ENCODE data around the gene HTRA3. TPM values are rescaled to one million over a fixed set of nuclear protein-coding genes. Genes with fewer than 3 reads are reported as not detected.

Gene HTRA3
- total and polyA plus RNA-seq, 7 donors = 7.2 to 26.4 (median 14.0) TPM

DNA sequence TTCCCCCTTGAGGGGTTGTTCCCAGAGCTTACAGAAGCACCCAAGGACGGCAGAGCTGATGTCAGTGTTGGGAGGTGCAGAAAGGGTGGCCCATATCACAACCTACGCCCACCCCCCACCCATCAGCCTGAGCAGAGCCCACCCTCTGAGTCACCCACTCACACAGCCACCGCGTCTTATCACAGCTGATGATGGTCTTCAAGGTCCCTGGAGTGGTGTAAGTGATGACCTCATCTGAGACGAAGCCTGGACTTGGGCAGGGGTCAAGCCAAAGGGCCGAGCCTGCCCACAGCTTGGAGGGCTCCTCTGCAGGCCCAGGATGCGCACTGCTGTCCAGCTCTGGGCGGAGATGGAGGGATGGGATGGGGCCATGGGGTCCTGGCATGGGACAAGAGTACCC, 3.0 kb upstream of the HTRA3 start:
- Histone ChIP-seq H3K27ac (no peak overlapping the region), H3K4me3 (no peak overlapping the region), H3K27me3 (ENCODE audit: insufficient read depth in 3 of 3, low read length in 2 of 3) (no peaks in the 10 kb centered on the region), H3K9me3 (no peaks in the 10 kb centered on the region), H3K36me3 (ENCODE audit: insufficient read depth in 1 of 2, low read depth in 1 of 2) (no peaks in the 10 kb centered on the region), H3K4me1 (peaks cover 6% of the 10 kb centered on the region)
- intact Hi-C loops (cut with DNase I) = loop anchor here in 1 of 2 donors (5.0 kb wide), 1 partner anchor 136 kb away; no protein-coding TSS in a partner anchor
- 78 to 85% (median 80%) methylated on average over 8 of the region's 8 CpGs for WGBS, 3 donors
- DNase-seq = no peak
- ATAC-seq = no peak
- TF ChIP-seq, protein P1, sequence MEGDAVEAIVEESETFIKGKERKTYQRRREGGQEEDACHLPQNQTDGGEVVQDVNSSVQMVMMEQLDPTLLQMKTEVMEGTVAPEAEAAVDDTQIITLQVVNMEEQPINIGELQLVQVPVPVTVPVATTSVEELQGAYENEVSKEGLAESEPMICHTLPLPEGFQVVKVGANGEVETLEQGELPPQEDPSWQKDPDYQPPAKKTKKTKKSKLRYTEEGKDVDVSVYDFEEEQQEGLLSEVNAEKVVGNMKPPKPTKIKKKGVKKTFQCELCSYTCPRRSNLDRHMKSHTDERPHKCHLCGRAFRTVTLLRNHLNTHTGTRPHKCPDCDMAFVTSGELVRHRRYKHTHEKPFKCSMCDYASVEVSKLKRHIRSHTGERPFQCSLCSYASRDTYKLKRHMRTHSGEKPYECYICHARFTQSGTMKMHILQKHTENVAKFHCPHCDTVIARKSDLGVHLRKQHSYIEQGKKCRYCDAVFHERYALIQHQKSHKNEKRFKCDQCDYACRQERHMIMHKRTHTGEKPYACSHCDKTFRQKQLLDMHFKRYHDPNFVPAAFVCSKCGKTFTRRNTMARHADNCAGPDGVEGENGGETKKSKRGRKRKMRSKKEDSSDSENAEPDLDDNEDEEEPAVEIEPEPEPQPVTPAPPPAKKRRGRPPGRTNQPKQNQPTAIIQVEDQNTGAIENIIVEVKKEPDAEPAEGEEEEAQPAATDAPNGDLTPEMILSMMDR (IDR thresholded peaks at IDR 0.05) = no peak

DNA sequence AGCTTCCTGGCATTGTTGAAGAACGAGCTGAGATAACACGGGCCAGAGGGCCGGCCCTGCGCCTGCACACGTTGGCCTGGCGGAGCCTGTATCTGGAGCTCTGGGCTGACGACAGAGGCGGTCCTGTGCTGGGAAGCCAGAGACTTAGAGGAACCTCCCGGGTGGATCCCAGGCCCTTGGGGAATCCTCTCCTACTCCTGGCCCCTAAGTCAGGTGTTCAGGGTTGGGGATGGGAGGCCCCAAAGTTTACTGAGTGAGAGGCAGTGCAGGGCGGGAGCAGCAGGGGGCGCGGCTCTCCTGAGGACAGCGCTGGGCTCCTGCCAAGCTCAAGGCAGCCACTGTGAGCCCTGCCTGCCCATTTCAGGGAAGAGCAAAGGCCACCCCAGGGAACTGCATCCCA, 2.5 kb upstream of the HTRA3 start:
- no peaks in the 10 kb centered on the region for H3K9me3 ChIP-seq
- TF ChIP-seq, protein P1 (IDR thresholded peaks at IDR 0.05) = peak; percentile 50
- no peaks in the 10 kb centered on the region for H3K27me3 ChIP-seq (ENCODE audit: insufficient read depth in 3 of 3, low read length in 2 of 3)
- H3K4me1 ChIP-seq = peaks cover 6% of the 10 kb centered on the region
- H3K27ac ChIP-seq = no peak overlapping the region
- peak; percentile 59 to 73 (median 68) for ATAC-seq
- WGBS, 3 donors = 50 to 55% (median 51%) methylated on average over 13 of the region's 13 CpGs
- H3K36me3 ChIP-seq (ENCODE audit: insufficient read depth in 1 of 2, low read depth in 1 of 2) = no peaks in the 10 kb centered on the region
- DNase-seq = peak; percentile 79 to 86
- no peak overlapping the region for H3K4me3 ChIP-seq
- intact Hi-C loops (cut with DNase I) = loop anchor here in 1 of 2 donors (5.0 kb wide), 1 partner anchor 135 kb away; no protein-coding TSS in a partner anchor

DNA sequence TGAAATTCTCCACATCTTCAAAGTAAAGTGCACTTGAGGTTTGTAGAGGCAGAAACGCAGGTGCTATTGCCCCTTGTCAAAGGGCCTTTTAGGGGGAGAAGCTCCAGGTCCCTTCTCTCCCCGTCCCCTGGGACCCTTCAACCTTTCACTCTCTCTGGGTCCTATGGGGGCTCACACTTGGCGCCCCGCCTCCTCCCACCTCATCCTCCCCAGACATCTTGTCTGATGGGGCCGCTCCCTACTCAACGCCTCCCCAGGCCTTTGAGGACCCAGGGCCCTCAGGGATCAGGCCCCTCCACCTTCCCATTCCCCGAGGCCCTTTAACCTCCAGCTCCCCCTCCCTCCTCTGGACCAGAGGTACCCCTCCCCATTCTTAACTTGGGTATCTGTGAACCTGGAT, 1.3 kb upstream of the HTRA3 start:
- H3K36me3 ChIP-seq (ENCODE audit: insufficient read depth in 1 of 2, low read depth in 1 of 2) = no peaks in the 10 kb centered on the region
- ATAC-seq (no peak), DNase-seq (no peak)
- 96 to 99% (median 98%) methylated on average over 7 of the region's 7 CpGs for WGBS, 3 donors
- no peaks in the 10 kb centered on the region for H3K27me3 ChIP-seq (ENCODE audit: insufficient read depth in 3 of 3, low read length in 2 of 3)
- peaks cover 12% of the 10 kb centered on the region for H3K4me1 ChIP-seq
- no peak overlapping the region for H3K27ac ChIP-seq
- intact Hi-C loops (cut with DNase I) = loop anchor here (2.0 to 5.0 kb wide), 2 partner anchors 134 to 135 kb away; no protein-coding TSS in a partner anchor
- TF ChIP-seq, protein P1 (IDR thresholded peaks at IDR 0.05) = no peak
- no peak overlapping the region for H3K4me3 ChIP-seq
- H3K9me3 ChIP-seq = no peaks in the 10 kb centered on the region

GRCh38 chr4:8268901-8269534, 536 bp upstream of the HTRA3 start:
- peak overlapping the region; percentile 30 for H3K27ac ChIP-seq
- intact Hi-C loops (cut with DNase I) = loop anchor here (2.0 to 5.0 kb wide), 2 partner anchors 133 to 134 kb away; no protein-coding TSS in a partner anchor
- no peaks in the 10 kb centered on the region for H3K27me3 ChIP-seq (ENCODE audit: insufficient read depth in 3 of 3, low read length in 2 of 3)
- no peak for DNase-seq
- peaks cover 16% of the 10 kb centered on the region for H3K4me1 ChIP-seq
- H3K9me3 ChIP-seq = no peaks in the 10 kb centered on the region
- no peaks in the 10 kb centered on the region for H3K36me3 ChIP-seq (ENCODE audit: insufficient read depth in 1 of 2, low read depth in 1 of 2)
- TF ChIP-seq, protein P1 (IDR thresholded peaks at IDR 0.05) = no peak
- peak overlapping the region; percentile 66 for H3K4me3 ChIP-seq
- ATAC-seq = no peak
- 80 to 86% (median 83%) methylated on average over 24 to 25 of the region's 25 CpGs for WGBS, 3 donors

Measured in psoas muscle (tissue), 8 donors.